ENCODE results near the gene MGST2.
"Not testable (repeated sequence)": the region's sequence is repeated elsewhere in the genome, so short reads cannot be mapped to it uniquely, and the experiment has no call there.

MGST2 gene

GRCh38 chr4:139665690-139666529 lies at the start of gene MGST2:
Gene MGST2, plus strand, starts transcription at chr4:139665819. Its CDS starts 201 bp downstream, at chr4:139666020.
- DNase-seq: peak; percentile 88

GRCh38 chr4:139617702-139618490 lies 47.7 kb upstream of the MGST2 start:
- no peak for DNase-seq

- DNase-seq: peak; percentile 16
These were observed 46.0 kb upstream of the MGST2 start for GRCh38 chr4:139619644-139620043.

GRCh38 chr4:139622901-139623381 lies 42.7 kb upstream of the MGST2 start:
- DNase-seq: no peak

- DNase-seq: no peak
These were observed 41.1 kb upstream of the MGST2 start for GRCh38 chr4:139624441-139625092.

- no peak for DNase-seq
These were observed 40.5 kb upstream of the MGST2 start for GRCh38 chr4:139625093-139625455.

GRCh38 chr4:139625482-139625881 lies 40.1 kb upstream of the MGST2 start:
- no peak for DNase-seq

GRCh38 chr4:139628184-139629012 lies 37.2 kb upstream of the MGST2 start:
- peak; percentile 87 for DNase-seq

- no peak for DNase-seq
These were observed 36.0 kb upstream of the MGST2 start for GRCh38 chr4:139629436-139630125.

- DNase-seq: no peak
These were observed 35.5 kb upstream of the MGST2 start for GRCh38 chr4:139630126-139630495.

GRCh38 chr4:139630991-139631390 lies 34.6 kb upstream of the MGST2 start:
- no peak for DNase-seq

GRCh38 chr4:139631791-139632190 lies 33.8 kb upstream of the MGST2 start:
- DNase-seq: no peak

- DNase-seq: not testable (repeated sequence)
These were observed 32.9 kb upstream of the MGST2 start for GRCh38 chr4:139632739-139633138.

GRCh38 chr4:139633195-139633594 lies 32.4 kb upstream of the MGST2 start:
- DNase-seq: no peak

- peak; percentile 29 for DNase-seq
These were observed 32.0 kb upstream of the MGST2 start for GRCh38 chr4:139633661-139634060.

GRCh38 chr4:139635966-139636365 lies 29.7 kb upstream of the MGST2 start:
- no peak for DNase-seq

GRCh38 chr4:139638306-139638705 lies 27.3 kb upstream of the MGST2 start:
- not testable (repeated sequence) for DNase-seq

GRCh38 chr4:139639654-139640053 lies 26.0 kb upstream of the MGST2 start:
- no peak for DNase-seq

- no peak for DNase-seq
These were observed 24.4 kb upstream of the MGST2 start for GRCh38 chr4:139641218-139641617.

GRCh38 chr4:139642364-139642763 lies 23.3 kb upstream of the MGST2 start:
- no peak for DNase-seq

- DNase-seq: no peak
These were observed 22.4 kb upstream of the MGST2 start for GRCh38 chr4:139643042-139643895.

Data from NCI-H526 treated with DMSO at 0.1 percent for 48 hours (cell line).